OCI-LY1 (cell line): ENCODE measurements around the gene OR2AT4.

Experiments
- EZH2 ChIP-seq: fragments of 200-600 bp; sonication (generic), shearing (Covaris generic); IDR thresholded peaks from 2 replicates; pipeline ENCODE4 v1.8.0; 2017; ENCODE audit warnings: borderline replicate concordance, mixed run types, mild to moderate bottlenecking, antibody characterized with exemption, low read length, moderate library complexity, mixed read lengths
- TF ChIP-seq, protein P1 (sequence below): fragments of 200-600 bp; sonication (generic), shearing (Covaris generic); IDR thresholded peaks from 2 replicates; pipeline ENCODE4 v1.5.1; 2017; ENCODE audit warnings: mild to moderate bottlenecking, antibody characterized with exemption, low read length, moderate library complexity, mixed read lengths

GRCh38 chr11:75051043-75051442 is 45.6 kb downstream of the OR2AT4 start:
- TF ChIP-seq, protein P1, sequence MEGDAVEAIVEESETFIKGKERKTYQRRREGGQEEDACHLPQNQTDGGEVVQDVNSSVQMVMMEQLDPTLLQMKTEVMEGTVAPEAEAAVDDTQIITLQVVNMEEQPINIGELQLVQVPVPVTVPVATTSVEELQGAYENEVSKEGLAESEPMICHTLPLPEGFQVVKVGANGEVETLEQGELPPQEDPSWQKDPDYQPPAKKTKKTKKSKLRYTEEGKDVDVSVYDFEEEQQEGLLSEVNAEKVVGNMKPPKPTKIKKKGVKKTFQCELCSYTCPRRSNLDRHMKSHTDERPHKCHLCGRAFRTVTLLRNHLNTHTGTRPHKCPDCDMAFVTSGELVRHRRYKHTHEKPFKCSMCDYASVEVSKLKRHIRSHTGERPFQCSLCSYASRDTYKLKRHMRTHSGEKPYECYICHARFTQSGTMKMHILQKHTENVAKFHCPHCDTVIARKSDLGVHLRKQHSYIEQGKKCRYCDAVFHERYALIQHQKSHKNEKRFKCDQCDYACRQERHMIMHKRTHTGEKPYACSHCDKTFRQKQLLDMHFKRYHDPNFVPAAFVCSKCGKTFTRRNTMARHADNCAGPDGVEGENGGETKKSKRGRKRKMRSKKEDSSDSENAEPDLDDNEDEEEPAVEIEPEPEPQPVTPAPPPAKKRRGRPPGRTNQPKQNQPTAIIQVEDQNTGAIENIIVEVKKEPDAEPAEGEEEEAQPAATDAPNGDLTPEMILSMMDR = no peak
- no peak for TF ChIP-seq EZH2
